GM18520 (cell line): ENCODE results near the gene ANKDD1B.
A peak's percentile ranks its signal among the peaks of the same experiment; 100 is the strongest.
"Not testable (repeated sequence)": the region's sequence is repeated elsewhere in the genome, so short reads cannot be mapped to it uniquely, and the experiment has no call there.

Source experiments
- ATAC-seq: cut with Tn5 transposase; IDR thresholded peaks from one replicate; pipeline ENCODE4 v1.9.1; 2021; ENCODE audit not compliant: unreplicated experiment

Gene ANKDD1B

GRCh38 chr5:75611311-75612225, at the start of gene ANKDD1B:
TSS of gene ANKDD1B (plus strand) at chr5:75611453. CDS start at chr5:75611635, 182 bp downstream.
- ATAC-seq: no peak

GRCh38 chr5:75565991-75566709, 45.1 kb upstream of the ANKDD1B start:
- ATAC-seq: not testable (repeated sequence)

GRCh38 chr5:75566710-75567309, 44.4 kb upstream of the ANKDD1B start:
- ATAC-seq: peak; percentile 91

- ATAC-seq: no peak
These were observed 43.5 kb upstream of the ANKDD1B start for GRCh38 chr5:75567710-75568109.

- no peak for ATAC-seq
These were observed 43.1 kb upstream of the ANKDD1B start for GRCh38 chr5:75568202-75568601.

DNA sequence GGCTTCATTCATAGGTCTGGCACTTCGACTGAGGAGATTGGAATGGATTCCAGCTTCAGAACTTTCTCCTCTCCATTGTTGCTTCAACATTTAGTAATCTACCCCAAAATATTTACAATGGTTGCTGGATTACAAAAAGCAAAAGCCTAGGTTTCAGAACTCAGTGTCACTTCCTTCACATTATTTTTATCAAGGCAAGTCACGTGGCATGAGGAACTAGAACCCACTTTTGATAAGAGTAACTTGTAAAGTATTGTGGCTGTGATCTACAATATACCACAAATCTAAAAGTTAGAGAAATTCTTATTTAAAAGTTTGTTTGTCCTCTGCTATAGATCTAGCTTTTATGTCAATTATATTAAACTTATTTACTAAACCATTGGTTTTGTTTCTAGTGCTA, 39.7 kb upstream of the ANKDD1B start:
- no peak for ATAC-seq

GRCh38 chr5:75574791-75575190, 36.5 kb upstream of the ANKDD1B start:
- peak; percentile 6 for ATAC-seq

- ATAC-seq: not testable (repeated sequence)
These were observed 33.0 kb upstream of the ANKDD1B start for GRCh38 chr5:75578280-75578679.

GRCh38 chr5:75584641-75585040, 26.6 kb upstream of the ANKDD1B start:
- ATAC-seq: no peak

- no peak for ATAC-seq
These were observed 22.6 kb upstream of the ANKDD1B start for GRCh38 chr5:75588666-75589065.

DNA sequence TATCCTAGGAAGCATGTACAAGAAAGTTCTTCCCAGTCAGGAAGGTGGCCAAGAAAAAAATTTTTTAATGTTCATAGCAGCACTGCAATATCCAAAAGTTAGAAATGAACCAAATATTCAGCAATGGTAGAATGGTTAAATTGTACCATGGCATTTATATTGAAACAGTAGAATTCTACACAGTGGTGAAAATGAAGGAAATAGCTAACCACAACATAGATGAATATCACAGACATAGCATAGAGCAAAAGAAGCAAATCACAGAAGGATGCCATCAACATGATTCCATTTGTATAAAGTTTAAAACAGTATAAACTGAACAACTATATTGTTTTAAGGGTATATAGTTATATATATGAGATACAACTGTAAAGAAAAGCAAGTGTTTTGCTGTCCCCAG, 10.7 kb upstream of the ANKDD1B start:
- no peak for ATAC-seq

GRCh38 chr5:75601567-75601966, 9.7 kb upstream of the ANKDD1B start:
- no peak for ATAC-seq

DNA sequence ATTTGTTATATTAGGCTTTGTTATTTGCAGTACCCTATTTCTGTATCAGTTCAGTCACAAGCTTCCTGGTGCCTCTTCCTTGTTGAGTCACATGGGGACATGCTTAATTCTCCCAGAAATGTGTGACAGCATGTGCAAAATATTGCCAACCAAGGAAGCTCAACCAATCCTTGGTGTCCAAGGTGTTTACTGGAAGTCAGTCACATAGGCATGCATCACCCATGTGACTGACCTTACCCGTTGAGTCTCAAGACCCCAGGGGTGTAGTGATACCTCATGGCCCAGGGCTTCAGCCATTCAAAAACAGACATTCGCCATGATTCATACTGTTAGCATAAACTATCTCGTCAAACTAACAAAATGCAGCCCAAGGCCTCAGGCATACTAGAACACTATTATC, 9.3 kb upstream of the ANKDD1B start:
- ATAC-seq: no peak

GRCh38 chr5:75603371-75603770, 7.9 kb upstream of the ANKDD1B start:
- no peak for ATAC-seq

DNA sequence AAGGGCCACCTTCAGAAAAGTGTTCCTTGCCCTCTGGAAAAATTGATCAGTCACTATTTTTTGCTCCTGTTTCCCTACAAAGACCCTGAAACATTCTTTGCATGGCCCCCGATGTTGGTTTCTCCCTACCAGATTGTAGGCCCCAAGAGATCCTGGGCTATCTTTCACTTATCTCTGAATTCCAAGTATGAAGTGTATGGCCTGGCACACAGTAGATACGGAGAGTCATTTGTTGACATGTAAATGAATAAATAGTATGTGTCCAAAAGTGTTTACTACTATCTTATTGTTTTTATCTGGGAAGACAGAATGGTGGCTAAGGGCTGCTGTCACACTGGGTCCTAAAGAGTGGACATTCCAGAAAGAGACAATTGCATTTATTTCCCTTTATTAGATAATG, 7.4 kb upstream of the ANKDD1B start:
- no peak for ATAC-seq

DNA sequence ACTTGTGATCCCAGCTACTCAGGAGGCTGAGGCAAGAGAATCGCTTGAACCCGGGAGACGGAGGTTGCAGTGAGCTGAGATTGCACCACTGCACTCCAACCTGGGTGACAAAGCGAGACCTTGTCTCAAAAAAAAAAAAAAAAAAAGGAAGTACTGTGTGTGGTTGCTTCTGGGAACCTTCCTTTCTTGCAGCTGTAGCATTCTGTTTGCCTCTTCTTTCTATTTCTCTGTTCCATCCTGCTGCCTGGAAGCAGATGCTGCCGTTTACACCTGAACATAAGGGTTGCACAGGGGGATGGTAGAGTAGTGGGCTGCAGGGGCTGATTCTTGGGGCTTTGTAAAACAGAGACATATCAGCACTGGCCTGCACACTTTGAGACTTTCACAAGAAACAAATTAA, 3.9 kb upstream of the ANKDD1B start:
- not testable (repeated sequence) for ATAC-seq

GRCh38 chr5:75608870-75609269, 2.4 kb upstream of the ANKDD1B start:
- no peak for ATAC-seq

DNA sequence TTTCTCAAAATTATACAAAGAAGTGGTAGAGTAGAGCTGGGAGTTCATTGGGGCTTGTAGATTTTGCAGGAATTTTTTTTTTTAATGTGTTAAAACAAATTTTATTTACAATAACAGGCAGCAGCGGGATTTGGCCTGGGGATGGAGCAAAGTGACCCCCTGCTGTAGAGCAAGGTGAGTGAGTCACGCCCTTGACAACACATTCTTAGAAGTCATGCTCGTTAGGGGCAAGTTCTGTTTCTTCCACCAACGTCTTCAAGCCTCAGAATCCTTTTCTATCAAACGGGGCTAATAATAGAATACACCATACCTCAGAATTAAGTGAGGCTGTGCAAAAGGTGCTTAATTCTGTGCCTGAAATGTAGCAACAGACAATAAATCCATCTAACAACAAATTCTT, 1.1 kb upstream of the ANKDD1B start:
- ATAC-seq: no peak

DNA sequence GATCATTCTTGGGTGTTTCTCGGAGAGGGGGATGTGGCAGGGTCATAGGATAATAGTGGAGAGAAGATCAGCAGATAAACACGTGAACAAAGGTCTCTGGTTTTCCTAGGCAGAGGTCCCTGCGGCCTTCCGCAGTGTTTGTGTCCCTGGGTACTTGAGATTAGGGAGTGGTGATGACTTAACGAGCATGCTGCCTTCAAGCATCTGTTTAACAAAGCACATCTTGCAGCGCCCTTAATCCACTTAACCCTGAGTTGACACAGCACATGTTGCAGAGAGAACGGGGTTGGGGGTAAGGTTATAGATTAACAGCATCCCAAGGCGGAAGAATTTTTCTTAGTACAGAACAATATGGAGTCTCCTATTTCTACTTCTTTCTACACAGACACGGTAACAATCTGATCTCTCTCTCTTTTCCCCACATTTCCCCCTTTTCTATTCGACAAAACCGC, 368 bp upstream of the ANKDD1B start:
- not testable (repeated sequence) for ATAC-seq

- ATAC-seq: no peak
These were observed 945 bp downstream of the ANKDD1B start for GRCh38 chr5:75612226-75612569.

DNA sequence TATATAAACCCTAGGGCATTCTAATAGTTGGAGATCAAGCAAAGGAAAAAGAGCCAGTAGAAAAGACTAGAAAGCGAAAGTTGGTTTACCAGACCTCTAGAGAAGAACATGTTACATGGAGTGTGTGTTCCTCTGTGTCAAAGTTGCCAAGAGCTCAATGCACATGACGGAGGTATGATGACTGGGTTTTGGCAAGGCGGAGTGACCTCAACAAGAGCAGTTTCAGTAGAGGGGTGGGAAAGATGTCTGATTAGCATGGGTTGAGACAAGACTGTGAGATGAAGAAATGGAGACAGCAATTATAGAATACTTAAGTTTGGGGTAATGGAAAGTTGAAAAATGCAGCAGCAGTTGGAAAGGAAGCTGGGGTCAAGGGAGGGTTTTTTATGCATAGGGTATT, 1.6 kb downstream of the ANKDD1B start:
- no peak for ATAC-seq

GRCh38 chr5:75614176-75614575, 2.9 kb downstream of the ANKDD1B start:
- no peak for ATAC-seq
